CD14-positive monocyte (primary cell): ENCODE measurements around the gene IFT27. TPM values are rescaled to one million over a fixed set of nuclear protein-coding genes. Genes with fewer than 3 reads are reported as not detected.

Experiments
- DNase-seq, 3 donors: peaks; one replicate each; pipeline ENCODE4 v3.0.0-alpha.2; 2011 to 2022
- H2AFZ ChIP-seq: 2 replicates; pipeline ENCODE4 v1.6.0; 2012; ENCODE audit warnings: mild to moderate bottlenecking, low read depth, low read length, inconsistent platforms; ENCODE audit not compliant: insufficient read depth, poor library complexity, severe bottlenecking
- H3K27ac ChIP-seq, 2 donors: 1 replicate in 1 of 2; 2 replicates in 1 of 2; pipeline ENCODE4 v1.5.1; 2012 to 2013; ENCODE audit warnings: low read length in 2 of 2, control low read depth in 1 of 2, inconsistent platforms in 1 of 2, low read depth in 1 of 2, mild to moderate bottlenecking in 1 of 2
- H3K27me3 ChIP-seq, 2 donors: one replicate each; pipeline versions ENCODE4 v1.6.0 to v1.6.1; 2011 to 2013; ENCODE audit warnings: low read length in 2 of 2; ENCODE audit not compliant: control insufficient read depth in 2 of 2, insufficient read depth in 2 of 2
- H3K36me3 ChIP-seq, 2 donors: replicated peaks in 1 of 2; 1 replicate in 1 of 2; 2 replicates in 1 of 2; pipeline versions ENCODE4 v1.5.1 to v1.6.1; 2012 to 2013; ENCODE audit warnings: low read length in 2 of 2, control low read depth in 1 of 2, inconsistent platforms in 1 of 2, mild to moderate bottlenecking in 1 of 2; ENCODE audit not compliant: insufficient read depth in 2 of 2, control insufficient read depth in 1 of 2
- H3K4me1 ChIP-seq, 2 donors: 1 replicate in 1 of 2; 2 replicates in 1 of 2; pipeline versions ENCODE4 v1.5.1 to v1.6.1; 2012 to 2013; ENCODE audit warnings: low read length in 2 of 2, control low read depth in 1 of 2, inconsistent platforms in 1 of 2, mild to moderate bottlenecking in 1 of 2, moderate library complexity in 1 of 2; ENCODE audit not compliant: insufficient read depth in 2 of 2, control insufficient read depth in 1 of 2
- H3K4me2 ChIP-seq: replicated peaks from 2 replicates; pipeline ENCODE3; 2012; ENCODE audit warnings: low read length, moderate library complexity, mild to moderate bottlenecking; ENCODE audit not compliant: poor library complexity, severe bottlenecking; ENCODE audit errors: extremely low read depth
- H3K4me3 ChIP-seq, 3 experiments: fragments of 200-600 bp in 1 of 3; sonication (generic) in 1 of 3; replicated peaks in 1 of 3; 1 replicate in 2 of 3; 2 replicates in 1 of 3; pipeline ENCODE4 v1.5.1; 2011 to 2013; ENCODE audit warnings: low read length in 3 of 3, mild to moderate bottlenecking in 3 of 3, control low read depth in 2 of 3, low read depth in 2 of 3, inconsistent platforms in 1 of 3, moderate library complexity in 1 of 3
- H3K79me2 ChIP-seq: 2 replicates; pipeline ENCODE4 v1.6.0; 2012; ENCODE audit warnings: mild to moderate bottlenecking, control low read depth, inconsistent platforms, low read length, moderate library complexity; ENCODE audit not compliant: insufficient read depth
- H3K9ac ChIP-seq: 2 replicates; pipeline ENCODE4 v1.6.0; 2017; ENCODE audit warnings: low read length, mild to moderate bottlenecking; ENCODE audit not compliant: insufficient read depth, poor library complexity, severe bottlenecking
- H3K9me3 ChIP-seq, 2 donors: replicated peaks in 1 of 2; 1 replicate in 1 of 2; 2 replicates in 1 of 2; pipeline versions ENCODE4 v1.5.1 to v1.6.1; 2012 to 2013; ENCODE audit warnings: low read length in 2 of 2, control low read depth in 1 of 2; ENCODE audit not compliant: control insufficient read depth in 1 of 2, insufficient read depth in 1 of 2
- H4K20me1 ChIP-seq: 2 replicates; pipeline ENCODE4 v1.6.0; 2012; ENCODE audit warnings: mild to moderate bottlenecking, low read length, control low read depth, moderate library complexity; ENCODE audit not compliant: insufficient read depth
- H3K27ac Mint-ChIP-seq, 7 donors: one replicate each; pipeline ENCODE4 v1.8.0; 2020; ENCODE audit warnings: mild to moderate bottlenecking in 7 of 7, mixed read lengths in 7 of 7, moderate library complexity in 6 of 7, inconsistent platforms in 2 of 7
- H3K27me3 Mint-ChIP-seq, 3 donors: one replicate each; pipeline ENCODE4 v1.8.0; 2021 to 2022; ENCODE audit warnings: low read depth in 3 of 3, mild to moderate bottlenecking in 3 of 3, mixed read lengths in 3 of 3, moderate library complexity in 3 of 3, inconsistent platforms in 1 of 3
- H3K36me3 Mint-ChIP-seq, 2 donors: one replicate each; pipeline ENCODE4 v1.8.0; 2020; ENCODE audit warnings: mixed read lengths in 2 of 2, inconsistent platforms in 1 of 2, mild to moderate bottlenecking in 1 of 2
- H3K4me1 Mint-ChIP-seq: one replicate; pipeline ENCODE4 v1.8.0; 2020; ENCODE audit warnings: mild to moderate bottlenecking, mixed read lengths
- H3K4me3 Mint-ChIP-seq, 2 donors: one replicate each; pipeline ENCODE4 v1.8.0; 2020; ENCODE audit warnings: mild to moderate bottlenecking in 2 of 2, mixed read lengths in 2 of 2, moderate library complexity in 1 of 2
- H3K9me3 Mint-ChIP-seq, 7 donors: one replicate each; pipeline ENCODE4 v1.8.0; 2020 to 2022; ENCODE audit warnings: mixed read lengths in 7 of 7, mild to moderate bottlenecking in 6 of 7, moderate library complexity in 6 of 7, inconsistent platforms in 2 of 7
- whole genome bisulfite sequencing: methylation state at CpG from one replicate; pipeline ENCODE4 v1.1.5; 2013; ENCODE audit warnings: missing lambda C conversion rate; ENCODE audit not compliant: insufficient coverage; 5-methylcytosine and 5-hydroxymethylcytosine counted together
- intact Hi-C, 2 donors: fragments of 100-400 bp; cut with micrococcal nuclease; formaldehyde crosslinking; loops; one replicate each; pipeline versions ENCODE4 v1.15.0 to v1.15.1; 2023
- polyA plus RNA-seq, 3 donors: library from polyadenylated mRNA; depleted of rRNA in 1 of 3; unstranded in 2 of 3; stranded (reverse) in 1 of 3; fragments of 300-500 nt in 2 of 3; fragments of >200 nt in 1 of 3; fragmentation: Illumina TruSeq in 2 of 3; gene quantifications; 1 replicate in 2 of 3; 2 replicates in 1 of 3; pipeline ENCODE4 v1.2.3, GENCODE V29; 2012 to 2021
- TF ChIP-seq, protein P1 (sequence below): fragments of 200-600 bp; IDR thresholded peaks from one replicate; pipeline ENCODE4 v1.8.0; 2022; ENCODE audit warnings: antibody characterized with exemption, mild to moderate bottlenecking

The IFT27 gene
- polyA plus RNA-seq, 3 donors, result 12.5 to 16.9 (median 14.6) TPM

DNA sequence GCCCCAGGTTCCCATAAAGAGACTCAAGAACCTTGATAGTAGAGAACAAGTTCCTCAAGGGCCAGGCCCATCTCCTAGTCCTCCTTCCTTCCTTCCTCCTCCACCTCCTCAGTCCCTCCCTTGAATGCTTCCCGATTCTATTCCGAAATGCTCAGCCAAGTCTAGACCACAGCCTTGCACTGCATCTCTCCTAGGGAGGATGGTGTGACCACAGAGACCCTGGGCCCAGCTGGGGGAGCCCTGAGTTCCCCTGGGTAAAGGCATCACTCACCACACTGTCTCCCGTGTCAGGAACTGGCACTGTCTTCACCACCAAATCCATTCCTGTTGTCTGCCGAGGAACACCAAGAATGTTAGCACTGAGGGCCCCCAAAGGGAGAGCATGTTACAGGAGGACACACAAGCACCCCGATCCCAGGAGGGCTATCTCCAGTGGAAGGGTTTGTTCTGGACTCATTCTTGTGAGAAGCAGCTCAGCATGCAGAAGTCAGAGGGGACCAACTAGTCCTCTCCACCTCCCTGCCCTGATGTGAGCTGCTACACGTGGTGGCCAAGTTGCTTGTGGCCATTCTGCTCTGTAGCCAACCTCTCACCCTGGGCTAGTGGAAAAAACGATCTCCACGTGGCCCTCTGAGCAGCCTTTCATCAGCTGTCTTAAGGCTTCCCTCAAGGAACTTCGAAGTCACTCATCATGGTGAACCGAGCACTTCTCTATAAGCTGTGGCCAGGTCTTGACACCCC, 8.7 kb downstream of the IFT27 start:
- Histone ChIP-seq H3K27me3 (no peaks in the 10 kb centered on the region), H3K9ac (no peak overlapping the region), H3K4me2 (no peak overlapping the region), H2AFZ (no peak overlapping the region), H3K36me3 (peaks cover 31 to 55% of the 10 kb centered on the region in 2 donors), H3K4me1 (peaks cover 13 to 14% of the 10 kb centered on the region in 2 donors), H3K9me3 (no peaks in the 10 kb centered on the region), H3K4me3 (no peak overlapping the region), H3K27ac (no peak overlapping the region), H3K79me2 (no peaks in the 10 kb centered on the region), H4K20me1 (no peaks in the 10 kb centered on the region)
- no peak overlapping the region for H3K4me3 Mint-ChIP-seq
- peaks cover 43 to 45% of the 10 kb centered on the region in 2 donors for H3K36me3 Mint-ChIP-seq
- intact Hi-C loops, result no loop called here
- no peaks in the 10 kb centered on the region for H3K9me3 Mint-ChIP-seq
- H3K4me1 Mint-ChIP-seq, result peaks cover 15% of the 10 kb centered on the region
- H3K27ac Mint-ChIP-seq, result peak overlapping the region in 1 of 7 donors; percentile 67
- H3K27me3 Mint-ChIP-seq, result peaks cover 0 to 5% (median 3%) of the 10 kb centered on the region in 3 donors
- 89% methylated on average over 8 of the region's 10 CpGs for WGBS
- DNase-seq, result no peak
- TF ChIP-seq, protein P1, sequence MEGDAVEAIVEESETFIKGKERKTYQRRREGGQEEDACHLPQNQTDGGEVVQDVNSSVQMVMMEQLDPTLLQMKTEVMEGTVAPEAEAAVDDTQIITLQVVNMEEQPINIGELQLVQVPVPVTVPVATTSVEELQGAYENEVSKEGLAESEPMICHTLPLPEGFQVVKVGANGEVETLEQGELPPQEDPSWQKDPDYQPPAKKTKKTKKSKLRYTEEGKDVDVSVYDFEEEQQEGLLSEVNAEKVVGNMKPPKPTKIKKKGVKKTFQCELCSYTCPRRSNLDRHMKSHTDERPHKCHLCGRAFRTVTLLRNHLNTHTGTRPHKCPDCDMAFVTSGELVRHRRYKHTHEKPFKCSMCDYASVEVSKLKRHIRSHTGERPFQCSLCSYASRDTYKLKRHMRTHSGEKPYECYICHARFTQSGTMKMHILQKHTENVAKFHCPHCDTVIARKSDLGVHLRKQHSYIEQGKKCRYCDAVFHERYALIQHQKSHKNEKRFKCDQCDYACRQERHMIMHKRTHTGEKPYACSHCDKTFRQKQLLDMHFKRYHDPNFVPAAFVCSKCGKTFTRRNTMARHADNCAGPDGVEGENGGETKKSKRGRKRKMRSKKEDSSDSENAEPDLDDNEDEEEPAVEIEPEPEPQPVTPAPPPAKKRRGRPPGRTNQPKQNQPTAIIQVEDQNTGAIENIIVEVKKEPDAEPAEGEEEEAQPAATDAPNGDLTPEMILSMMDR, result no peak

DNA sequence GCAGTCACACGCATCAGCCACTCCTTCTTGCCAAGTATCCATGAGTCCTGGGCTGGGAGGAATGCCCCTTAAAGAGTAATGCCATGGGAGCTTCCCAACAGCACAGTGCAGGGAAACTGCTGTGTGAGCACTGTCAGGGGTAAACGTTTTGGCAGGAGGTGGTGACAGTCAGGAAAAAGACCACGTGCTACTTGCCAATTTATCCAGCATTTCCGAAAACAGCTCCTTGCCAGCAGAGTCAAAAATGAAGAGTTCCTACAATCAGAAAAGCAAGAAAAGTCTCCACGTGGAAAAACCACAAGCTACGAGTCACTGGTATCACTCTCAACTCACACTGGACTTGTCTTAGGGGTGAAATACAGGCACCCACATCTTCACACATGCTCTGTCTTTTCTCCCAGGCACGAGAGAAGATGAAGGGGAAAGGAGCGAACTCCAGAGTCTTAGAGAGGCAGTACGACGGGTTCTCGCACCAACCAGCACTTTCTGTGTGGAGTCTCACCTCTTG, 9.9 kb downstream of the IFT27 start:
- H3K4me3 ChIP-seq, result no peak overlapping the region
- Mint-ChIP-seq H3K9me3 (no peaks in the 10 kb centered on the region), H3K27me3 (peaks cover 0 to 3% (median 2%) of the 10 kb centered on the region in 3 donors), H3K27ac (no peak overlapping the region), H3K4me3 (no peak overlapping the region), H3K36me3 (peaks cover 41 to 44% of the 10 kb centered on the region in 2 donors), H3K4me1 (peaks cover 12% of the 10 kb centered on the region)
- no peak overlapping the region for H3K27ac ChIP-seq
- 96% methylated on average over 5 of the region's 11 CpGs for WGBS
- TF ChIP-seq, protein P1, result no peak
- peaks cover 9 to 11% of the 10 kb centered on the region in 2 donors for H3K4me1 ChIP-seq
- H3K79me2 ChIP-seq, result no peaks in the 10 kb centered on the region
- H2AFZ ChIP-seq, result no peak overlapping the region
- H3K4me2 ChIP-seq, result no peak overlapping the region
- intact Hi-C loops, result no loop called here
- H3K27me3 ChIP-seq, result no peaks in the 10 kb centered on the region
- peaks cover 32 to 62% of the 10 kb centered on the region in 2 donors for H3K36me3 ChIP-seq
- no peak for DNase-seq
- H4K20me1 ChIP-seq, result no peaks in the 10 kb centered on the region
- no peaks in the 10 kb centered on the region for H3K9me3 ChIP-seq
- no peak overlapping the region for H3K9ac ChIP-seq
